HepG2 (cell line): Measurements from ENCODE around the gene LAPTM4A. TPM values are rescaled to one million over a fixed set of nuclear protein-coding genes. Genes with fewer than 3 reads are reported as not detected.
A peak's percentile ranks its signal among the peaks of the same experiment; 100 is the strongest.

ENCODE experiments used
- HINFP ChIP-seq: sonication (generic); formaldehyde crosslinking; IDR thresholded peaks from 2 replicates; pipeline ENCODE4 v1.4.0; 2020; ENCODE audit warnings: low read depth, mild to moderate bottlenecking, missing genetic modification reagents
- JUN ChIP-seq: sonication (generic); formaldehyde crosslinking; IDR thresholded peaks from 2 replicates; pipeline ENCODE4 v1.4.0; 2020; ENCODE audit warnings: mild to moderate bottlenecking, missing genetic modification reagents
- KDM6A ChIP-seq: IDR thresholded peaks from 2 replicates; pipeline ENCODE4 v1.6.1; 2016; ENCODE audit warnings: low read depth
- MYPOP ChIP-seq: sonication (generic); formaldehyde crosslinking; IDR thresholded peaks from 2 replicates; pipeline ENCODE4 v1.8.1; 2023; ENCODE audit warnings: mild to moderate bottlenecking, moderate library complexity, missing genetic modification reagents
- PCBP1 ChIP-seq: fragments of 200-400 bp; formaldehyde crosslinking; IDR thresholded peaks from 2 replicates; pipeline ENCODE4 v1.6.1; 2017; ENCODE audit warnings: mild to moderate bottlenecking, low read depth, low read length, borderline replicate concordance
- PHF5A ChIP-seq: IDR thresholded peaks from one replicate; pipeline ENCODE4 v1.6.1; 2018; ENCODE audit warnings: low read depth, missing genetic modification reagents; ENCODE audit not compliant: unreplicated experiment
- POLR2AphosphoS5 ChIP-seq: IDR thresholded peaks from 2 replicates; pipeline ENCODE4 v1.6.1; 2012; ENCODE audit warnings: low read depth, low read length
- THRA ChIP-seq: sonication (generic); formaldehyde crosslinking; IDR thresholded peaks from 2 replicates; pipeline ENCODE4 v1.4.0; 2020; ENCODE audit warnings: missing genetic modification reagents, borderline replicate concordance
- TIGD3 ChIP-seq: sonication (generic); formaldehyde crosslinking; IDR thresholded peaks from 2 replicates; pipeline ENCODE4 v1.5.1; 2020; ENCODE audit warnings: mild to moderate bottlenecking, missing genetic modification reagents, borderline replicate concordance
- ZBTB49 ChIP-seq: sonication (generic); formaldehyde crosslinking; IDR thresholded peaks from 2 replicates; pipeline ENCODE4 v1.4.0; 2020; ENCODE audit warnings: missing genetic modification reagents, borderline replicate concordance
- ZC3H4 ChIP-seq: sonication (generic); formaldehyde crosslinking; IDR thresholded peaks from 2 replicates; pipeline ENCODE4 v1.4.0; 2020; ENCODE audit warnings: missing genetic modification reagents, borderline replicate concordance
- ZNF24 ChIP-seq: fragments of 450-650 bp; IDR thresholded peaks from 2 replicates; pipeline ENCODE4 v1.6.1; 2017; ENCODE audit warnings: antibody characterized with exemption, mild to moderate bottlenecking
- ZNF530 ChIP-seq: sonication (generic); formaldehyde crosslinking; IDR thresholded peaks from 2 replicates; pipeline ENCODE4 v1.5.0; 2020; ENCODE audit warnings: low read depth, mild to moderate bottlenecking, missing genetic modification reagents
- ZNF558 ChIP-seq: sonication (generic); formaldehyde crosslinking; IDR thresholded peaks from 2 replicates; pipeline ENCODE4 v1.9.0; 2022; ENCODE audit warnings: mild to moderate bottlenecking, missing genetic modification reagents, borderline replicate concordance
- ZNF614 ChIP-seq: IDR thresholded peaks from 2 replicates; pipeline ENCODE4 v1.6.1; 2018; ENCODE audit warnings: missing biosample characterization, missing genetic modification reagents, inconsistent platforms, borderline replicate concordance
- ZNF616 ChIP-seq: sonication (generic); formaldehyde crosslinking; IDR thresholded peaks from 2 replicates; pipeline ENCODE4 v1.5.0; 2020; ENCODE audit warnings: low read depth, mild to moderate bottlenecking, missing genetic modification reagents
- ZNF850 ChIP-seq: sonication (generic); formaldehyde crosslinking; conservative IDR thresholded peaks from 2 replicates; pipeline ENCODE4 v1.9.0; 2021; ENCODE audit warnings: mild to moderate bottlenecking, missing genetic modification reagents
- ZNF891 ChIP-seq: sonication (generic); formaldehyde crosslinking; IDR thresholded peaks from 2 replicates; pipeline ENCODE4 v1.5.0; 2020; ENCODE audit warnings: mild to moderate bottlenecking, missing genetic modification reagents
- ZSCAN29 ChIP-seq: sonication (generic); formaldehyde crosslinking; conservative IDR thresholded peaks from 2 replicates; pipeline ENCODE4 v1.4.0; 2020; ENCODE audit warnings: mild to moderate bottlenecking, missing genetic modification reagents
- polyA plus RNA-seq, 8 experiments: library from polyadenylated mRNA; depleted of rRNA in 3 of 8; stranded (reverse) in 7 of 8; unstranded in 1 of 8; fragments of >200 nt; fragmentation: Illumina TruSeq in 4 of 8; extraction: Trizol in 4 of 8; gene quantifications; 2 replicates each; pipeline versions ENCODE4 v1.2.1 to v1.2.3, GENCODE V29; 2011 to 2016; ENCODE audit warnings: low read depth in 4 of 8, missing spikeins in 1 of 8, mixed read lengths in 1 of 8; ENCODE audit not compliant: insufficient read depth in 1 of 8
- total RNA-seq, 5 experiments: library from RNA; depleted of rRNA; stranded (reverse); fragments of >200 nt; fragmentation: Illumina TruSeq; extraction: Trizol; gene quantifications; 2 replicates each; pipeline ENCODE4 v1.2.3, GENCODE V29; 2016; ENCODE audit warnings: low read depth in 1 of 5

Gene LAPTM4A
- total and polyA plus RNA-seq, 2 of the 13 experiments (the other 11 are each of a cell fraction or from before 2014, with no cell fraction given), result 116 to 558 TPM

GRCh38 chr2:20012282-20013125 is 38.9 kb downstream of the LAPTM4A start, which contains the start of gene MATN3 (continued):
- TF ChIP-seq POLR2AphosphoS5 (peak; percentile 17; the same call in 1 of the 2 replicates), THRA (CRISPR knock-in tag) (no peak), ZSCAN29 (no peak; the same call in 1 of the 2 replicates), HINFP (no peak), MYPOP (CRISPR knock-in tag) (peak; percentile 85), ZBTB49 (CRISPR knock-in tag) (no peak), ZC3H4 (CRISPR knock-in tag) (0 out of 2 replicates have a peak, but pooled peaks have one; percentile 3), PCBP1 (no peak), ZNF614 (CRISPR knock-in tag) (no peak), ZNF530 (CRISPR knock-in tag) (no peak), ZNF891 (CRISPR knock-in tag) (peak; percentile 89; the same call in 1 of the 2 replicates), ZNF558 (CRISPR knock-in tag) (no peak), ZNF850 (CRISPR knock-in tag) (no peak), TIGD3 (CRISPR knock-in tag) (no peak; the same call in 1 of the 2 replicates), KDM6A (CRISPR knock-in tag) (no peak), JUN (CRISPR knock-in tag) (no peak), ZNF24 (no peak), PHF5A (no peak), ZNF616 (CRISPR knock-in tag) (no peak)
